IPS-18a (cell line): ENCODE results near the gene ADARB2.

ENCODE experiments used
- H3K27ac ChIP-seq: one replicate; pipeline ENCODE4 v1.5.1; 2013; ENCODE audit warnings: low read length
- H3K27me3 ChIP-seq: one replicate; pipeline ENCODE4 v1.6.1; 2013; ENCODE audit warnings: mild to moderate bottlenecking, low read length; ENCODE audit not compliant: control insufficient read depth, insufficient read depth
- H3K36me3 ChIP-seq: one replicate; pipeline ENCODE4 v1.6.1; 2013; ENCODE audit warnings: low read depth, low read length; ENCODE audit not compliant: control insufficient read depth
- H3K4me1 ChIP-seq: one replicate; pipeline ENCODE4 v1.6.1; 2013; ENCODE audit warnings: low read depth, low read length; ENCODE audit not compliant: control insufficient read depth
- H3K4me3 ChIP-seq: one replicate; pipeline ENCODE4 v1.5.1; 2013; ENCODE audit warnings: low read length
- H3K9ac ChIP-seq: one replicate; pipeline ENCODE4 v1.6.1; 2013; ENCODE audit warnings: mild to moderate bottlenecking, low read length, moderate library complexity
- H3K9me3 ChIP-seq: one replicate; pipeline ENCODE4 v1.6.1; 2013; ENCODE audit warnings: low read depth, low read length; ENCODE audit not compliant: control insufficient read depth

The ADARB2 gene

GRCh38 chr10:1374511-1375345 lies 362.6 kb downstream of the ADARB2 start:
- Histone ChIP-seq H3K27me3 (no peaks in the 10 kb centered on the region), H3K9me3 (no peaks in the 10 kb centered on the region), H3K36me3 (no peaks in the 10 kb centered on the region), H3K9ac (no peak overlapping the region), H3K4me1 (peaks cover 1% of the 10 kb centered on the region), H3K4me3 (no peak overlapping the region), H3K27ac (no peak overlapping the region)

- H3K9me3 ChIP-seq, result no peaks in the 10 kb centered on the region
- H3K27ac ChIP-seq, result no peak overlapping the region
- no peaks in the 10 kb centered on the region for H3K27me3 ChIP-seq
- peaks cover 9% of the 10 kb centered on the region for H3K4me1 ChIP-seq
- no peak overlapping the region for H3K4me3 ChIP-seq
- no peaks in the 10 kb centered on the region for H3K36me3 ChIP-seq
- no peak overlapping the region for H3K9ac ChIP-seq
Observed at GRCh38 chr10:1373287-1373686, 364.0 kb downstream of the ADARB2 start.

- H3K27ac ChIP-seq, result no peak overlapping the region
- H3K9me3 ChIP-seq, result no peaks in the 10 kb centered on the region
- no peaks in the 10 kb centered on the region for H3K36me3 ChIP-seq
- no peak overlapping the region for H3K9ac ChIP-seq
- no peak overlapping the region for H3K4me3 ChIP-seq
- peaks cover 9% of the 10 kb centered on the region for H3K4me1 ChIP-seq
- H3K27me3 ChIP-seq, result no peaks in the 10 kb centered on the region
Observed at GRCh38 chr10:1372212-1372611, 365.1 kb downstream of the ADARB2 start.

- Histone ChIP-seq H3K4me1 (peaks cover 9% of the 10 kb centered on the region), H3K9me3 (no peaks in the 10 kb centered on the region), H3K27ac (no peak overlapping the region), H3K9ac (no peak overlapping the region), H3K36me3 (no peaks in the 10 kb centered on the region), H3K27me3 (no peaks in the 10 kb centered on the region), H3K4me3 (no peak overlapping the region)
Observed at GRCh38 chr10:1370298-1370697, 367.0 kb downstream of the ADARB2 start.

GRCh38 chr10:1369665-1370064 lies 367.7 kb downstream of the ADARB2 start:
- Histone ChIP-seq H3K27me3 (no peaks in the 10 kb centered on the region), H3K9me3 (no peaks in the 10 kb centered on the region), H3K9ac (no peak overlapping the region), H3K36me3 (no peaks in the 10 kb centered on the region), H3K4me1 (peaks cover 9% of the 10 kb centered on the region), H3K27ac (no peak overlapping the region), H3K4me3 (no peak overlapping the region)

GRCh38 chr10:1369197-1369596 lies 368.1 kb downstream of the ADARB2 start:
- Histone ChIP-seq H3K27me3 (no peaks in the 10 kb centered on the region), H3K27ac (no peak overlapping the region), H3K4me3 (no peak overlapping the region), H3K4me1 (peaks cover 9% of the 10 kb centered on the region), H3K9ac (no peak overlapping the region), H3K36me3 (no peaks in the 10 kb centered on the region), H3K9me3 (no peaks in the 10 kb centered on the region)

GRCh38 chr10:1368842-1369171 lies 368.5 kb downstream of the ADARB2 start:
- Histone ChIP-seq H3K36me3 (no peaks in the 10 kb centered on the region), H3K27ac (no peak overlapping the region), H3K9ac (no peak overlapping the region), H3K4me3 (no peak overlapping the region), H3K27me3 (no peaks in the 10 kb centered on the region), H3K9me3 (no peaks in the 10 kb centered on the region), H3K4me1 (peaks cover 9% of the 10 kb centered on the region)

GRCh38 chr10:1367938-1368841 lies 369.1 kb downstream of the ADARB2 start:
- H3K9ac ChIP-seq, result no peak overlapping the region
- H3K9me3 ChIP-seq, result no peaks in the 10 kb centered on the region
- H3K4me1 ChIP-seq, result peaks cover 9% of the 10 kb centered on the region
- no peak overlapping the region for H3K27ac ChIP-seq
- no peak overlapping the region for H3K4me3 ChIP-seq
- H3K36me3 ChIP-seq, result no peaks in the 10 kb centered on the region
- H3K27me3 ChIP-seq, result no peaks in the 10 kb centered on the region

- Histone ChIP-seq H3K27me3 (no peaks in the 10 kb centered on the region), H3K9ac (no peak overlapping the region), H3K4me1 (peaks cover 9% of the 10 kb centered on the region), H3K4me3 (no peak overlapping the region), H3K36me3 (no peaks in the 10 kb centered on the region), H3K9me3 (no peaks in the 10 kb centered on the region), H3K27ac (no peak overlapping the region)
Observed at GRCh38 chr10:1366811-1367425, 370.4 kb downstream of the ADARB2 start.

GRCh38 chr10:1366322-1366691 lies 371.0 kb downstream of the ADARB2 start:
- Histone ChIP-seq H3K27ac (no peak overlapping the region), H3K27me3 (no peaks in the 10 kb centered on the region), H3K9ac (no peak overlapping the region), H3K4me3 (no peak overlapping the region), H3K9me3 (no peaks in the 10 kb centered on the region), H3K4me1 (peaks cover 11% of the 10 kb centered on the region), H3K36me3 (no peaks in the 10 kb centered on the region)

GRCh38 chr10:1365540-1366321 lies 371.6 kb downstream of the ADARB2 start:
- no peaks in the 10 kb centered on the region for H3K36me3 ChIP-seq
- H3K4me1 ChIP-seq, result peaks cover 15% of the 10 kb centered on the region
- H3K27ac ChIP-seq, result no peak overlapping the region
- no peak overlapping the region for H3K4me3 ChIP-seq
- no peaks in the 10 kb centered on the region for H3K9me3 ChIP-seq
- H3K27me3 ChIP-seq, result no peaks in the 10 kb centered on the region
- H3K9ac ChIP-seq, result no peak overlapping the region
